ENCODE measurements around the gene MCEE.
"Not testable (repeated sequence)": the region's sequence is repeated elsewhere in the genome, so short reads cannot be mapped to it uniquely, and the experiment has no call there.

MCEE gene

GRCh38 chr2:71125506-71126294 is 4.3 kb downstream of the MCEE start:
- no peak for DNase-seq

GRCh38 chr2:71122387-71123298 is 7.4 kb downstream of the MCEE start:
- DNase-seq: no peak

- DNase-seq: no peak
Measured at GRCh38 chr2:71121479-71121878, 8.6 kb downstream of the MCEE start.

- DNase-seq: no peak
Measured at GRCh38 chr2:71120195-71120594, 9.8 kb downstream of the MCEE start.

- no peak for DNase-seq
Measured at GRCh38 chr2:71117063-71117462, 13.0 kb downstream of the MCEE start.

GRCh38 chr2:71113843-71114242 is 16.2 kb downstream of the MCEE start:
- DNase-seq: no peak

GRCh38 chr2:71108091-71108490 is 21.9 kb downstream of the MCEE start:
- DNase-seq: no peak

- DNase-seq: not testable (repeated sequence)
Measured at GRCh38 chr2:71106463-71106862, 23.6 kb downstream of the MCEE start.

- DNase-seq: no peak
Measured at GRCh38 chr2:71103809-71104208, 26.2 kb downstream of the MCEE start.

GRCh38 chr2:71102981-71103681 is 26.9 kb downstream of the MCEE start:
- no peak for DNase-seq

GRCh38 chr2:71101656-71102055 is 28.4 kb downstream of the MCEE start:
- DNase-seq: no peak

- DNase-seq: peak; percentile 50
Measured at GRCh38 chr2:71100195-71100964, 29.6 kb downstream of the MCEE start.

- DNase-seq: not testable (repeated sequence)
Measured at GRCh38 chr2:71092491-71093260, 37.4 kb downstream of the MCEE start.

GRCh38 chr2:71091808-71092207 is 38.2 kb downstream of the MCEE start:
- DNase-seq: not testable (repeated sequence)

GRCh38 chr2:71089475-71089874 is 40.6 kb downstream of the MCEE start:
- not testable (repeated sequence) for DNase-seq

GRCh38 chr2:71085325-71086003 is 44.6 kb downstream of the MCEE start:
- not testable (repeated sequence) for DNase-seq

GRCh38 chr2:71083752-71084312 is 46.2 kb downstream of the MCEE start:
- not testable (repeated sequence) for DNase-seq

GRCh38 chr2:71083297-71083696 is 46.7 kb downstream of the MCEE start:
- DNase-seq: not testable (repeated sequence)

GRCh38 chr2:71082402-71083252 is 47.4 kb downstream of the MCEE start:
- no peak for DNase-seq

GRCh38 chr2:71078624-71079023 is 51.4 kb downstream of the MCEE start:
- DNase-seq: no peak

Data from CD4-positive, alpha-beta T cell treated with Interleukin-12 subunit alpha and Interleukin-12 subunit beta, for 1 hour (primary cell).